Right cardiac atrium (tissue), 5 donors: ENCODE data around the gene HRH2. TPM values are rescaled to one million over a fixed set of nuclear protein-coding genes. Genes with fewer than 3 reads are reported as not detected.

ENCODE experiments used
- ATAC-seq, 2 donors: fragments of 200-7000 bp; cut with Tn5 transposase; one replicate each; pipeline versions ENCODE4 v1.8.0 to v1.9.1; 2020; ENCODE audit warnings: moderate library complexity in 2 of 2, mild to moderate bottlenecking in 1 of 2
- DNase-seq, 3 donors: peaks; one replicate each; pipeline ENCODE4 v3.0.0-alpha.2; 2020
- H3K27ac ChIP-seq: one replicate; pipeline ENCODE4 v1.5.1; 2013; ENCODE audit warnings: mild to moderate bottlenecking, low read length, control low read depth, moderate library complexity
- H3K27me3 ChIP-seq: one replicate; pipeline ENCODE4 v1.6.1; 2013; ENCODE audit not compliant: control insufficient read depth, insufficient read depth
- H3K4me1 ChIP-seq: one replicate; pipeline ENCODE4 v1.6.1; 2013; ENCODE audit warnings: low read length; ENCODE audit not compliant: control insufficient read depth, insufficient read depth
- H3K4me3 ChIP-seq: one replicate; pipeline ENCODE4 v1.5.1; 2013; ENCODE audit warnings: low read length, control low read depth
- H3K9me3 ChIP-seq: one replicate; pipeline ENCODE4 v1.6.1; 2013; ENCODE audit warnings: low read length; ENCODE audit not compliant: control insufficient read depth
- WGBS: extraction: QIAGEN DNeasy Blood & Tissue Kit; methylation state at CpG from one replicate; pipeline ENCODE4 v1.1.7; 2013; 5-methylcytosine and 5-hydroxymethylcytosine counted together
- intact Hi-C, 4 donors: fragments of 100-400 bp; cut with DNase I; formaldehyde crosslinking; loops; one replicate each; pipeline versions ENCODE4 v1.11.0 to v1.14.0; 2022 to 2023
- polyA plus RNA-seq: library from polyadenylated mRNA; stranded (reverse); fragments of 200-250 nt; gene quantifications from one replicate; pipeline ENCODE4 v1.2.3, GENCODE V29; 2013
- total RNA-seq, 4 donors: library from RNA; stranded (reverse); fragmentation: NEBNext Ultra II Directional; extraction: Animal tissue kit (Norgen Biotek cat#: 25700); gene quantifications; one replicate each; pipeline ENCODE4 v1.2.1, GENCODE V29; 2021
- donor health status: healthy with polysubstance abuse.
- donor health status: DM: no; HTN: yes; CAD: no.
- donor health status: DM: no; HTN: no; CAD: no.
- donor health status: DM: no; HTN: yes; CAD: no; lungs with severe emphysema.
- donor health status: DM: yes; HTN: yes; CAD: no.

Gene HRH2
- total and polyA plus RNA-seq, 5 donors, result 18.6 to 37.5 (median 31.2) TPM

- Histone ChIP-seq H3K9me3 (no peaks in the 10 kb centered on the region), H3K4me1 (peaks cover 7% of the 10 kb centered on the region), H3K27ac (no peak overlapping the region), H3K27me3 (no peaks in the 10 kb centered on the region), H3K4me3 (no peak overlapping the region)
- 62% methylated on average over 16 of the region's 16 CpGs for WGBS
- DNase-seq, result peak in 1 of 3 donors; percentile 20
- ATAC-seq, result no peak
- intact Hi-C loops, result no loop called here
Measured at GRCh38 chr5:175692235-175692995, 34.5 kb downstream of the HRH2 start.

GRCh38 chr5:175692996-175693710 is 35.3 kb downstream of the HRH2 start:
- Histone ChIP-seq H3K27me3 (no peaks in the 10 kb centered on the region), H3K4me1 (peaks cover 7% of the 10 kb centered on the region), H3K4me3 (no peak overlapping the region), H3K9me3 (no peaks in the 10 kb centered on the region), H3K27ac (peak overlapping the region; percentile 21)
- peak in 1 of 3 donors; percentile 31 for DNase-seq
- 45% methylated on average over 12 of the region's 12 CpGs for WGBS
- intact Hi-C loops, result no loop called here
- no peak for ATAC-seq

GRCh38 chr5:175693741-175694140 is 35.9 kb downstream of the HRH2 start:
- WGBS, result 47% methylated on average over 5 of the region's 5 CpGs
- no peaks in the 10 kb centered on the region for H3K9me3 ChIP-seq
- ATAC-seq (no peak), DNase-seq (peak in 1 of 3 donors; percentile 26)
- no peaks in the 10 kb centered on the region for H3K27me3 ChIP-seq
- peak overlapping the region; percentile 14 for H3K27ac ChIP-seq
- no peak overlapping the region for H3K4me3 ChIP-seq
- intact Hi-C loops, result no loop called here
- peaks cover 7% of the 10 kb centered on the region for H3K4me1 ChIP-seq

- Histone ChIP-seq H3K27me3 (no peaks in the 10 kb centered on the region), H3K9me3 (no peaks in the 10 kb centered on the region), H3K4me1 (peaks cover 7% of the 10 kb centered on the region), H3K4me3 (no peak overlapping the region), H3K27ac (no peak overlapping the region)
- DNase-seq (peak in 1 of 3 donors; percentile 27), ATAC-seq (no peak)
- 72% methylated on average over 13 of the region's 13 CpGs for WGBS
- intact Hi-C loops, result no loop called here
Measured at GRCh38 chr5:175694371-175695160, 36.7 kb downstream of the HRH2 start.

- intact Hi-C loops, result no loop called here
- peak in 1 of 2 donors; percentile 19 for ATAC-seq
- no peaks in the 10 kb centered on the region for H3K9me3 ChIP-seq
- H3K4me1 ChIP-seq, result peaks cover 7% of the 10 kb centered on the region
- DNase-seq, result peak in 1 of 3 donors; percentile 32
- H3K27ac ChIP-seq, result no peak overlapping the region
- 75% methylated on average over 19 of the region's 19 CpGs for WGBS
- H3K4me3 ChIP-seq, result no peak overlapping the region
- no peaks in the 10 kb centered on the region for H3K27me3 ChIP-seq
Measured at GRCh38 chr5:175695161-175696126, 37.6 kb downstream of the HRH2 start.

- WGBS, result 52% methylated on average over 16 of the region's 16 CpGs
- peak; percentile 78 to 92 (median 90) for DNase-seq
- H3K27me3 ChIP-seq, result no peaks in the 10 kb centered on the region
- no peak overlapping the region for H3K4me3 ChIP-seq
- intact Hi-C loops, result no loop called here
- peaks cover 7% of the 10 kb centered on the region for H3K4me1 ChIP-seq
- ATAC-seq, result peak; percentile 45 to 58
- no peak overlapping the region for H3K27ac ChIP-seq
- no peaks in the 10 kb centered on the region for H3K9me3 ChIP-seq
Measured at GRCh38 chr5:175696139-175696854, 38.4 kb downstream of the HRH2 start.

GRCh38 chr5:175696855-175697198 is 39.0 kb downstream of the HRH2 start:
- no peak overlapping the region for H3K27ac ChIP-seq
- DNase-seq (no peak), ATAC-seq (no peak)
- intact Hi-C loops, result no loop called here
- H3K4me3 ChIP-seq, result no peak overlapping the region
- 84% methylated on average over 14 of the region's 14 CpGs for WGBS
- H3K4me1 ChIP-seq, result peaks cover 7% of the 10 kb centered on the region
- no peaks in the 10 kb centered on the region for H3K27me3 ChIP-seq
- H3K9me3 ChIP-seq, result no peaks in the 10 kb centered on the region

- Histone ChIP-seq H3K9me3 (no peaks in the 10 kb centered on the region), H3K4me3 (no peak overlapping the region), H3K27ac (no peak overlapping the region), H3K4me1 (peaks cover 6% of the 10 kb centered on the region), H3K27me3 (no peaks in the 10 kb centered on the region)
- intact Hi-C loops, result no loop called here
- DNase-seq (peak in 1 of 3 donors; percentile 20), ATAC-seq (no peak)
- WGBS, result 88% methylated on average over 7 of the region's 7 CpGs
Measured at GRCh38 chr5:175697846-175698245, 40.0 kb downstream of the HRH2 start.

GRCh38 chr5:175698401-175699115 is 40.7 kb downstream of the HRH2 start:
- DNase-seq (no peak), ATAC-seq (no peak)
- intact Hi-C loops, result no loop called here
- H3K27me3 ChIP-seq, result no peaks in the 10 kb centered on the region
- no peaks in the 10 kb centered on the region for H3K9me3 ChIP-seq
- 67% methylated on average over 18 of the region's 18 CpGs for WGBS
- H3K4me1 ChIP-seq, result no peaks in the 10 kb centered on the region
- no peak overlapping the region for H3K4me3 ChIP-seq
- H3K27ac ChIP-seq, result no peak overlapping the region
